ENCODE measurements around the gene C6orf62.
"Not testable (repeated sequence)": the region's sequence is repeated elsewhere in the genome, so short reads cannot be mapped to it uniquely, and the experiment has no call there.

Gene C6orf62

GRCh38 chr6:24696097-24696496 lies 22.9 kb downstream of the C6orf62 start:
- no peak for DNase-seq

DNA sequence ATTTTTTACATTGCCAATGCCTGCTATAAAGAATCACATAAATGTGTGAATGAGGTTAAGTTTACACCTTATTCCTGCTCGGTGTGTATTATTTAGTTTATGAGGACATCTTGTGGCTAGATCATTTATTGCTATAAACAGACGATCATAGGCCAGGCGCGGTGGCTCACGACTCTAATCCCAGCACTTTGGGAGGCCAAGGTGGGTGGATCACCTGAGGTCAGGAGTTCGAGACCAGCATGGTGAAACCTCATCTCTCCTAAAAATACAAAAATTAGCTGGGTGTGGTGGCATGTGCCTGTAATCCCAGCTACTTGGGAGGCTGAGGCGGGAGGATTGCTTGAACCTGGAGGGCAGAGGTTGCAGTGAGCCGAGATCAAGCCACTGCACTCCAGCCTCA lies 23.3 kb downstream of the C6orf62 start:
- peak; percentile 34 for DNase-seq

DNA sequence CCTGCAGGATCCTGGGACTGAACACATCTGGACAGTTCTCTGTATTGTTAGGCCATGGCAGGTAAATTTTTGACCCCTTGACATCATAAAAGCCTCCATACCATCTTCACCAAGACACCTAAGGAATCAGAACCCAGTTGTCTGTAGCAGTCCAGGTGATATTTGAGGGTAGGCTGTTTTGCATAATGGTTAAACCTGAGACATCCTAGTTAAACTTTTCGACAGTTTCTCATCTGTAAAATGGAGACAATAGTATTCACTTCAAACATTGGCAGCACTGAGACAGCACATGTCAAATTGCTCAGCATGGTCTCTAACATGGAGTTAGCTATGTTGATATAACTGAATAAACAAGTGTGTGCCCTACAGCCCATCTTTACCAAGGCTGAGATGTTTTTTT lies 24.8 kb downstream of the C6orf62 start:
- DNase-seq: no peak

DNA sequence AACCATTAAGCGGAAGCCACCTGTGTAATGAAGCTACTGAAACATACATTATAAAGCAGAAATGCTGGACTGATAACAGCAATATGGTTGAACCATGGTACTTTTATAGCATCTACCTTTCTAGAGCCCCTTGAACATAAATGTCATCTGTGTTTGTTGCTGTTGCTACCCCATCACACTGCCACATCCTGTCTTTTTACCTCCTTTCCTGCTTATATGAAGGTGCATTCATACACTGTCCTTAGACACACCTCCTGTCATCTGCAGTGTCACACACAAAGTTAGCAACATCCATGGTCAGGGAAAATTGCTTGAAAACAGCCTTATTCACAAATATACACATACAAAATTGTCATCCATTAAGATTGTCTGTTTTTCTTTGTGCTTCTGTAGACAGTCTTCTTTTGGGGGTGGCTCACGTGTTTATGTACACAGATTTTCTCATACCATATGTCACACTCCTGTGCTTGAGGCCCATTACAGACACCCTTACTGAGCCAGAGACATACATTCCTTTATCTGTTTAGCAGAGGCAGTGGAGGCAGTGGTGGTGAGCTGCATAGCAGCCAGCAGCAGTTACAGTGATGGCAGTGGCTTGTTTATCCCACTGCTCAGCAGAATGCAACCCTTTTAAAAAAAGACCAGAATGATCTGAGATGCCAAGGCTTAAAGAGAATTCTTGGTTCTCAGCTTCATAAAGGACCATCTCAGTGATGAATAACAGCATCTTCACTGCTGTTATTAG lies 25.9 kb downstream of the C6orf62 start:
- DNase-seq: no peak

DNA sequence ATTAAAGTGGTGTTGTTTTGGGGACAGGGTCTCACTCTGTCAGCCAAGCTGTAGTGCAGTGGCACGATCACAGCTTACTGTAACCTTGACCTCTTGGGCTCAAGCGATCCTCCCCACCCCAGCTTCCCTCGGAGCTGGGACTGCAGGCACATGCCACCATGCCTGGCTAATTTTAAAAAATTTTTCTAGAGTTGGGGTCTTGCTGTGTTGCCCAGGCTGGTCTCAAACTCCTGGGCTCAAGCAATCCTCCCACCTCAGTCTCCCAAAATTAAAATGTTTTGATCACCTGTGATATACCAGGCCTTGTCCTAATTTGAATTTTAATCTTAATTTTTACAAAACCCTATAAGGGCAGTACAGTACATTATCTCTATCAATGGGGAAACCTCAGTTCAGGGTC lies 26.5 kb downstream of the C6orf62 start:
- no peak for DNase-seq

GRCh38 chr6:24692003-24692402 lies 27.0 kb downstream of the C6orf62 start:
- DNase-seq: no peak

DNA sequence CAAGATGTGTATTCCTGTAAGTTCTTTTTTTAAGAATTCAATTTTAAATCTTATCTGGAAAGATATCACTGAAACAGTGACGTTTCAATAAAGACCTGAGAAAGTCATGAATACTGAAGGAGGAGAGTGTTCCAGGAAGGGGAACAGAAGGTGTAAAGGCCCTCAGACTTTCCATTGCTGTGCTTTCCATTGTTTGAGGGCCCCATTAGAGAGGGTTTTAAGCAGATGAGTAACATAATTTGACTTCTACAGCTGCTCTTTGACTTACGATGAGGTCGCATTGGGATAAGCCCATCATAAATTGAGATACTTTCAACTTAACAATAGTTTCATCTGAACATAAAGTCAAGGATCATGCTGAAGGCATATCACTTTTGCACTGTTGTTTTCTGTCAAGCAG lies 27.4 kb downstream of the C6orf62 start:
- DNase-seq: no peak

DNA sequence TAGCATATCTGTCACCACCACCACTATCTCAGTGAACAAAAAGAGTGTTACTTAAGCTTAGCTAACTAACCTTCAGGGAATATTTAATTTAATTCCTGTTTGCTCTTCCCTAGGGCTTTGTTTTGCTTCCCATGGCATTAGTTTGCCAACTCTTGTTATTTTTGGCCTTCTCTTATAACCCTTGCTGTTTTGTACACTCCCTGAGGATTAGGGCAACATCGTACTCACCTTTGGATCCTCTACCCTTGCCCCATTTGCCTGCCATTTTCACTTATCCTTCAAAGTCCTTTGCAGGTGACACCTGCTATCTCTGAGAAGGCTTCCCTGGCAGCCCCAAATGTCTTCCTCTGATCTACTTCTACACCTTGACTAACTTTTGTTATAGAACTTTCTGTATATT lies 28.4 kb downstream of the C6orf62 start:
- no peak for DNase-seq

DNA sequence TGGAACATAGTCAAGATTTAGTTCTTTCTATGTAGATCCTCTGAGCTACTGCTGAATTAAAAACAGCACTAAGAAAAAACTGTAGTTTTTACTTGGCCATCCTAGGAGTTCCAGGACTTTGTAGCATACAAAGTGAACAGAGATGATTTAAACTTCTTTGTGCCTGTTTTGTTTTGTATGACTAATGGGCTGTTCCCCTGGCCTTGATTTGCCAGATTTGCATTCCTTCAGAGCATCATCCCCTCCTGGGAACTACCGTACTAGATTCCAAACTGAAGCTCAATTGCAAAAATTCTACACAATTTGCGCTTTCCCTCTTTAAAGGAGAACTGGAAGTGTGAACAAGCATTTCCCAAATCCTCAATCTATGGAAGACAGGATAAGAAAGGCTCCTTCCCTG lies 29.0 kb downstream of the C6orf62 start:
- no peak for DNase-seq

GRCh38 chr6:24686946-24687345 lies 32.0 kb downstream of the C6orf62 start:
- no peak for DNase-seq

DNA sequence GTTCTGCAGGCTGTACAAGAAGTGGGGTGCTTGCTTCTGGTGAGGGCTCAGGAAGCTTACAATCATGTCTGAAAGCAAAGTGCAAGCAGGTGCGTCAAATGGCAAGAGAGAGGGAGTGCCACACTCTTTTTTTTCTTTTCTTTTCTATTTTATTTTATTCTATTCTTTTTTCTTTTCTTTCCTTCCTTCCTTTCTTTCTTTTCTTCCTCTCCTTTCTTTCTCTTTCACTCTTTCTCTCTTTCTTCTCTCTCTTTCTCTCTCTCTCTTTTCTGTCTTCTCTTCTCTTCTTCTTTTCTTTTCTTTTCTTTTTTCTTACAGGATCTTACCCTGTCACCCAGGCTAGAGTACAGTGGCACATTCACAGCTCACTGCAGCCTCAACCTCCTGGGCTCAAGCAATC lies 32.5 kb downstream of the C6orf62 start:
- DNase-seq: no peak

- DNase-seq: no peak
Observed at GRCh38 chr6:24683297-24684296, 35.4 kb downstream of the C6orf62 start.

DNA sequence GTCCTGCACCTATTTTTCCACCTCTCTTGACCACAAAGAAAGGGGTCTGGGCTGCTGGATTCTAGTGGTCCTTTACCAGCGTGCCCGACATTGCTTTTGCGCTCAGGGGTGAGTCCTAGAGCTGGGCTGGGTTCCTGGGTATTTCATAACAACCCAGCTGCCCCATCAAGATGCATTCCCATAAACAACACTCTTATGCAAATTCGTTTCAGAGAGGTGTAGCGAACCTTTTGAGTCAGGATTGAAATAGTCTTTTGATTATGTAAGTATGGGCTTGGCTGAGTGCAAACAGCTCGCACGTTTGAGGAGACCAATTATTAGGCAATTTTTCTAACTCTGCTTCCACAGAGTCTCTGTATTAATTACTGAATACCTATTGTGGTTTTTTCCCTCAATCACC lies 38.4 kb downstream of the C6orf62 start:
- DNase-seq: no peak

- not testable (repeated sequence) for DNase-seq
Observed at GRCh38 chr6:24678792-24679352, 40.1 kb downstream of the C6orf62 start.

DNA sequence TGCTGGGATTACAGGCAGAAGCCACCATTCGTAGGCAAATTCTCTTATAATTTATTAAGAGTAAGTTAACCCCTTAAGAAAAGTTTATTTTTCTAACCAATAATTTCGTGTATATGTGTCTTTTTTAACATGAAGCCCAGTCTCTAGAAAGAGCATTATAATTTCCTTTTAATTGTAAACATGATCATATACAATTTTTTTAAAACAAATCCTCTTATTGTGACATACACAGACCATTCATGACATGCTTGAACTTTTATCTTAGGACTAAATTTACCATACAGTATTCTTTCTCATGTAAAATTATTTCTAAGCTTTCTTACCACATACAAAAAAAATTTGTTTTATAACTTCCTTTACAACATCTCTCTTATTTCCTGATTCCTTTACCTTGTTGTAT lies 45.3 kb downstream of the C6orf62 start:
- no peak for DNase-seq

- no peak for DNase-seq
Observed at GRCh38 chr6:24672620-24673182, 46.3 kb downstream of the C6orf62 start.

DNA sequence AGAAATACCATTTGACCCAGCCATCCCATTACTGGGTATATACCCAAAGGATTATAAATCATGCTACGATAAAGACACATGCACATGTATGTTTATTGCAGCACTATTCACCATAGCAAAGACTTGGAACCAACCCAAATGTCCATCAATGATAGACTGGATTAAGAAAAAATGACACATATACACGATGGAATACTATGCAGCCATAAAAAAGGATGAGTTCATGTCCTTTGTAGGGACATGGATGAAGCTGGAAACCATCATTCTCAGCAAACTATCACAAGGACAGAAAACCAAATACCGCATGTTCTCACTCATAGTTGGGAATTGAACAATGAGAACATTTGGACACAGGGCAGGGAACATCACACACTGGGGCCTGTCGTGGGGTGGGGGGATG lies 47.9 kb downstream of the C6orf62 start:
- DNase-seq: not testable (repeated sequence)

- DNase-seq: not testable (repeated sequence)
Observed at GRCh38 chr6:24670492-24670891, 48.5 kb downstream of the C6orf62 start.

DNA sequence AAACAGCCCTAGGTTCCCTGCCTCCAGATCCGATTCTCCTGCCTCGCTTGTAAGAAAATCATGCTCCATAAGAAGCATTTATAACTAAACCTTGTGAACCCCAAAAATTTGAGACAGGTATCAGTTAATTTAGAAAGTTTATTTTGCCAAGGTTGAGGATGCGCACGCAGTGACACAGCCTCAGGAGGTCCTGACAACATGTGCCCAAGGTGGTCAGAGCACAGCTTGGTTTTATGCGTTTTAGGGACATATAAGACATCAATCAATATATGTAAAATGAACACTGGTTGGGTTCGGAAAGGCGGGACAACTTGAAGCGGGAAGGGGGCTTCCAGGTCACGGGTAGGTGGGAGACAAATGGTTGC lies 50.0 kb downstream of the C6orf62 start:
- DNase-seq: no peak

- DNase-seq: not testable (repeated sequence)
Observed at GRCh38 chr6:24668066-24668996, 50.6 kb downstream of the C6orf62 start.

- DNase-seq: no peak
Observed at GRCh38 chr6:24667378-24667803, 51.6 kb downstream of the C6orf62 start.

Measured in NCI-H1105 (cell line).